Ammon's horn (tissue), 1 donor: Measurements from ENCODE around the gene ZC3H6.
"Not testable (repeated sequence)": the region's sequence is repeated elsewhere in the genome, so short reads cannot be mapped to it uniquely, and the experiment has no call there.

Source experiments
- DNase-seq: peaks from one replicate; pipeline ENCODE4 v3.0.0-alpha.2; 2016; ENCODE audit warnings: low spot score

Gene ZC3H6

GRCh38 chr2:112321375-112322320, 46.3 kb downstream of the ZC3H6 start:
- DNase-seq, result no peak

- no peak for DNase-seq
Observed at GRCh38 chr2:112322919-112323318, 47.5 kb downstream of the ZC3H6 start.

- no peak for DNase-seq
Observed at GRCh38 chr2:112332123-112332696, 56.8 kb downstream of the ZC3H6 start.

- no peak for DNase-seq
Observed at GRCh38 chr2:112335600-112335999, 60.2 kb downstream of the ZC3H6 start.

GRCh38 chr2:112339986-112340385, 64.6 kb downstream of the ZC3H6 start:
- no peak for DNase-seq

- DNase-seq, result no peak
Observed at GRCh38 chr2:112340475-112341267, 65.3 kb downstream of the ZC3H6 start.

GRCh38 chr2:112342067-112342550, 66.7 kb downstream of the ZC3H6 start:
- no peak for DNase-seq

- DNase-seq, result no peak
Observed at GRCh38 chr2:112343827-112344585, 68.6 kb downstream of the ZC3H6 start.

GRCh38 chr2:112345030-112346027, 69.9 kb downstream of the ZC3H6 start:
- no peak for DNase-seq

GRCh38 chr2:112352292-112352691, 76.9 kb downstream of the ZC3H6 start:
- DNase-seq, result not testable (repeated sequence)

GRCh38 chr2:112352809-112353603, 77.6 kb downstream of the ZC3H6 start:
- not testable (repeated sequence) for DNase-seq

- DNase-seq, result not testable (repeated sequence)
Observed at GRCh38 chr2:112354335-112354734, 78.9 kb downstream of the ZC3H6 start.

- not testable (repeated sequence) for DNase-seq
Observed at GRCh38 chr2:112360055-112360454, 84.7 kb downstream of the ZC3H6 start.
